Prostate gland (tissue), 2 donors: ENCODE data around the gene SYTL1.

Experiments
- POLR2A ChIP-seq: fragments of 450-650 bp; IDR thresholded peaks from one replicate; pipeline ENCODE4 v1.6.1; 2016; ENCODE audit warnings: antibody characterized with exemption, mild to moderate bottlenecking
- POLR2AphosphoS5 ChIP-seq: sonication (generic); formaldehyde crosslinking; IDR thresholded peaks from one replicate; pipeline ENCODE4 v1.6.1; 2017; ENCODE audit warnings: antibody characterized with exemption
- TF ChIP-seq, protein P1 (sequence below), 4 experiments: fragments of 200-600 bp in 2 of 4; fragments of 450-650 bp in 2 of 4; sonication (generic) in 2 of 4; IDR thresholded peaks; 1 replicate in 3 of 4; 2 replicates in 1 of 4; pipeline ENCODE4 v1.5.1; 2016 to 2019; ENCODE audit warnings: antibody characterized with exemption in 4 of 4, mild to moderate bottlenecking in 2 of 4, moderate library complexity in 2 of 4

DNA sequence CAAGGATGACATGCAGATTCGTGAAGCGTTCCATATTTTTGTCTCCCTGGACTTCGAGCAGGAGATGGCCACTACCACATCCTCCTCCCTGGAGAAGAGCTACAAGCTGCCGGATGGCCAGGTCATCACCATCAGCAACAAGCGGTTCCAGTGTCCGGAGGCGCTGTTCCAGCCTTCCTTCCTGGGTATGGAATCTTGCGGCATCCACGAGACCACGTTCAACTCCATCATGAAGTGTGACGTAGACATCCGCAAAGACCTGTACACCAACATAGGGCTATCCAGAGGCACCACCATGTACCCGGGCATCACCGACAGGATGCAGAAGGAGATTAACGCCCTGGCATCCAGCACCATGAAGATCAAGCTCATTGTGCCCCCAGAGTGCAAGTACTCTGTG, 16.5 kb upstream of the SYTL1 start:
- TF ChIP-seq POLR2A (no peak), POLR2AphosphoS5 (no peak)
- TF ChIP-seq, protein P1, sequence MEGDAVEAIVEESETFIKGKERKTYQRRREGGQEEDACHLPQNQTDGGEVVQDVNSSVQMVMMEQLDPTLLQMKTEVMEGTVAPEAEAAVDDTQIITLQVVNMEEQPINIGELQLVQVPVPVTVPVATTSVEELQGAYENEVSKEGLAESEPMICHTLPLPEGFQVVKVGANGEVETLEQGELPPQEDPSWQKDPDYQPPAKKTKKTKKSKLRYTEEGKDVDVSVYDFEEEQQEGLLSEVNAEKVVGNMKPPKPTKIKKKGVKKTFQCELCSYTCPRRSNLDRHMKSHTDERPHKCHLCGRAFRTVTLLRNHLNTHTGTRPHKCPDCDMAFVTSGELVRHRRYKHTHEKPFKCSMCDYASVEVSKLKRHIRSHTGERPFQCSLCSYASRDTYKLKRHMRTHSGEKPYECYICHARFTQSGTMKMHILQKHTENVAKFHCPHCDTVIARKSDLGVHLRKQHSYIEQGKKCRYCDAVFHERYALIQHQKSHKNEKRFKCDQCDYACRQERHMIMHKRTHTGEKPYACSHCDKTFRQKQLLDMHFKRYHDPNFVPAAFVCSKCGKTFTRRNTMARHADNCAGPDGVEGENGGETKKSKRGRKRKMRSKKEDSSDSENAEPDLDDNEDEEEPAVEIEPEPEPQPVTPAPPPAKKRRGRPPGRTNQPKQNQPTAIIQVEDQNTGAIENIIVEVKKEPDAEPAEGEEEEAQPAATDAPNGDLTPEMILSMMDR (IDR thresholded peaks at IDR 0.05), result no peak
